HG02885 (cell line): Measurements from ENCODE around the gene CSPG4.
"Not testable (repeated sequence)": the region's sequence is repeated elsewhere in the genome, so short reads cannot be mapped to it uniquely, and the experiment has no call there.

Experiments
- ATAC-seq: cut with Tn5 transposase; IDR thresholded peaks from one replicate; pipeline ENCODE4 v1.9.1; 2021; ENCODE audit warnings: mild to moderate bottlenecking; ENCODE audit not compliant: unreplicated experiment, poor library complexity

The CSPG4 gene, protein sequence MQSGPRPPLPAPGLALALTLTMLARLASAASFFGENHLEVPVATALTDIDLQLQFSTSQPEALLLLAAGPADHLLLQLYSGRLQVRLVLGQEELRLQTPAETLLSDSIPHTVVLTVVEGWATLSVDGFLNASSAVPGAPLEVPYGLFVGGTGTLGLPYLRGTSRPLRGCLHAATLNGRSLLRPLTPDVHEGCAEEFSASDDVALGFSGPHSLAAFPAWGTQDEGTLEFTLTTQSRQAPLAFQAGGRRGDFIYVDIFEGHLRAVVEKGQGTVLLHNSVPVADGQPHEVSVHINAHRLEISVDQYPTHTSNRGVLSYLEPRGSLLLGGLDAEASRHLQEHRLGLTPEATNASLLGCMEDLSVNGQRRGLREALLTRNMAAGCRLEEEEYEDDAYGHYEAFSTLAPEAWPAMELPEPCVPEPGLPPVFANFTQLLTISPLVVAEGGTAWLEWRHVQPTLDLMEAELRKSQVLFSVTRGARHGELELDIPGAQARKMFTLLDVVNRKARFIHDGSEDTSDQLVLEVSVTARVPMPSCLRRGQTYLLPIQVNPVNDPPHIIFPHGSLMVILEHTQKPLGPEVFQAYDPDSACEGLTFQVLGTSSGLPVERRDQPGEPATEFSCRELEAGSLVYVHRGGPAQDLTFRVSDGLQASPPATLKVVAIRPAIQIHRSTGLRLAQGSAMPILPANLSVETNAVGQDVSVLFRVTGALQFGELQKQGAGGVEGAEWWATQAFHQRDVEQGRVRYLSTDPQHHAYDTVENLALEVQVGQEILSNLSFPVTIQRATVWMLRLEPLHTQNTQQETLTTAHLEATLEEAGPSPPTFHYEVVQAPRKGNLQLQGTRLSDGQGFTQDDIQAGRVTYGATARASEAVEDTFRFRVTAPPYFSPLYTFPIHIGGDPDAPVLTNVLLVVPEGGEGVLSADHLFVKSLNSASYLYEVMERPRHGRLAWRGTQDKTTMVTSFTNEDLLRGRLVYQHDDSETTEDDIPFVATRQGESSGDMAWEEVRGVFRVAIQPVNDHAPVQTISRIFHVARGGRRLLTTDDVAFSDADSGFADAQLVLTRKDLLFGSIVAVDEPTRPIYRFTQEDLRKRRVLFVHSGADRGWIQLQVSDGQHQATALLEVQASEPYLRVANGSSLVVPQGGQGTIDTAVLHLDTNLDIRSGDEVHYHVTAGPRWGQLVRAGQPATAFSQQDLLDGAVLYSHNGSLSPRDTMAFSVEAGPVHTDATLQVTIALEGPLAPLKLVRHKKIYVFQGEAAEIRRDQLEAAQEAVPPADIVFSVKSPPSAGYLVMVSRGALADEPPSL (N-terminal part only)

DNA sequence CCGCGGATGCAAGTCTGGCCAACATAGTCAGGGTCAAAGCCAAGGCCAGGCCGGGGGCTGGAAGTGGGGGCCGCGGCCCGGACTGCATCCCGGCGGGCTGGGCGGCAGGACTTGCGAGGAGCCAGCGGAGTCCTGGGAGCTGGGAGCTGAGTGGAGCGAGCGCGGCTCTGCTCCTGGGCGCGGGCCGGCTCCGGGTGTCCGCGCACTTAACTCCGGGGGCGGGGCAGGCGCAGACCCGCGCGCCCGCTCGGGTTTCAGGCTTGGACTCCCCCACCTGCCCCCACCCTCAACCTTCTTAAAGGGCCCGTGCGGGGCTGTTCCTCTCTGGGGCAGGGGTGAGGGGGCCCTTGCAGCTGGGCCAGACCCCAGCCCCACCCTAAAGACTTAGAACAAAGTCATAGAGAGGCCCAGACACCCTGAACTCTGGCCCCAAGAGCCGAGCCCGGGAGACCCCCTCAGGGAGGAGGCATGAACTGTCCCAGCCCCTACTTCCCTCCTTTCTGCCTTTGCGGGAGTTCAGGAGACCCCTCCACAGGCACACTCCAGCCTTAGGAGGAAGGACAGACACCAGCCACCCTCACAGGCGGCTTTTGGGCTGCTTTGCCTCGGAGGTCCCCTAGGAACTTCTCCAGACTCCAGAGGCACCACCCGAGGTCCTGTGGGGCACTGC, at the start of gene CSPG4:
Gene CSPG4 (minus strand): TSS at position 181 of the 670 bp plus-strand sequence. CDS start 93 bp downstream, at position 88.
- no peak for ATAC-seq

DNA sequence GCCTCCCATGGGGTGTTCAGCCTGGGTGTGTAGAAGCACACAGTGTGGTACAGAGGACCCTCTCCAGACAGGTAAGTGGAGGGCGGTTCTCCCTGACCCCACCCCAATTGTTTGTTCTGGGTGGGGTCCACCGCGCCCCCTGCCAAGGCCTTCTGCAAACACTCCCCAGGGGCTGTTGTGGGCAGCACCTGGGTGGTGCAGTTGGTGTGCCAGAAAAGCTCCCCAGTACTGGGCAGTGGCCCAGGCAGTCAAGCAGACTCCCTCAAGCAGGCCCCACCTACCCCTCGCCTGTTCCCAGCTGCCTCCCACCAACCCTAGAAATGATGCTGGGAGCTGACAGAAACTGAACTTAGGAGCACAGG, 49.7 kb upstream of the CSPG4 start:
- ATAC-seq: not testable (repeated sequence)

DNA sequence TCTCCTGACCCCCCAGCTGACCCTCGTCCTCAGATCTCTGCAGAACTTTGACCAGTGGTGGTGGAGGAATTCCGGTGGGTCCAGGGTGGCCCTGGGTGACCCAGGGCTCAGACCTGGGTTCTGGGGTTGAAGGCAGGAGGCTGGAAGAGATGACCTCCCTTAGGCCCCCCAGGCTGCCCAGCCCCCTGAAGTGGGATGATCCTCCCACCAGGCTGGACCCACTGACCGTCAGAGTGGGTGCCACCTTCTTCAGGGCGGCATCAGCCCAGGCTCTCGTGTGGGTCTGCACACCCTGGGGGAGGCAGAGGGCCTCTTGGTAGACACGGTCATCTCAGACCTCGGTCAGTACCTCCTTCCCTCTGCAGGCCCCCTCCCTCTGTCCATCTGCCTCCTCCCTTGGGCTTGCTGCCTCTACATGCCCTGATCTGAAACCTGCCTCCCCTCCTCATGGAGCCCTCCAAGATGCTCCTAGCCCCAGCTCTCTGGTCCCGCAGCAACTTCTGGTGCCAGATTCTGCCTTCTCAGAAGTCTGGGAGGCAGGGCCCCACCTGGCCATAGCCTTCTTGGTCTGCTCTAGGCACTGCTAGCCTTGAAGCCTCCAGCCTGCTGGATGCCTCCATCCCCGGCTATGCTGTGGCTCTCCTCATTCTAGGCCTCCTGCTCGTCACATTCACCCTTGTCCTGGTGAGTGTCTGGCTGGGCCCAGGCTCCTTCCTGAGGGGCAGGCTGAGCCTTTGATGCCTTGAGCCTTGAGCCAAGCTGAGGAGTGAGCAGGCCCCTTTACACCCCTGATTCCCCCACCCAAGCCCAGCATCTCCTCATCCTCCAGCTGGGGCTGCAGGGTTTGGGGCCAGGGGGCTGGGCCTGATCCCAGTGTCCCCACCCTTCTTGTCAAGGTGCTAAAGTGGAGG, 49.1 kb upstream of the CSPG4 start:
- ATAC-seq: no peak

DNA sequence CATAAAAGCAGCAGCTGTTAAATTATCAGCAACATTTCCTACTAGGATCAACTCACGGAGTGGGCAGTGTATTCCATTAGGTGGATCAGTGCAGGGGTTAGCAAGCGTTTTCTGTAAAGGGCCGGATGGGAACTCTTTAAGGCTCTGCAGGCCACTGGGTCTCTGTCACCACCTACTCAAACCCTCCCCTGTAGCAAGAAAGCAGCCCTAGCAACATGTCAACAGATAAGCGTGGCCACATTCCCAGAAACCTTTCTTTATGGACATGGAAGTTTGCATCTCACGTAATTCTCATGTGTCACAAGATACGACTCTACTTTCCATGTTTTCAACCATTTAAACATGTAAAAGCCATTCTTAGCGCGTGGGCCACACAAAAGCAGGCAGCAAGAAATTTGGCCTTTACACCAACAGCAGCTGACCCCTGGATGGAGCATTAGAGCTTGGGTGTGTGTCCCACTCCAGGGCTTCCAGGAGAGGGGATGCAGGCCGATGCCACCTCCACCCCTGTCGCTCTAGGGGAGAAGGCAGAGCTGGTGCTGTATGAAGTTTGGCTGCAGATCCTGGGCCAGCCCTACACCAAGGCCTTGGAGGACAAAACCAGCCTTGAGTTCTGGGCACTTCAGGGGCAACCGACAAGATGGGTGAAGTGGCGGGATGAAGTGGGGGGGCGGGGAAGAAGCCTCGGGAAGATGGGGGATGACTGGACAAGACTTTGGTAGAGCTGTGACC, 48.2 kb upstream of the CSPG4 start:
- no peak for ATAC-seq

DNA sequence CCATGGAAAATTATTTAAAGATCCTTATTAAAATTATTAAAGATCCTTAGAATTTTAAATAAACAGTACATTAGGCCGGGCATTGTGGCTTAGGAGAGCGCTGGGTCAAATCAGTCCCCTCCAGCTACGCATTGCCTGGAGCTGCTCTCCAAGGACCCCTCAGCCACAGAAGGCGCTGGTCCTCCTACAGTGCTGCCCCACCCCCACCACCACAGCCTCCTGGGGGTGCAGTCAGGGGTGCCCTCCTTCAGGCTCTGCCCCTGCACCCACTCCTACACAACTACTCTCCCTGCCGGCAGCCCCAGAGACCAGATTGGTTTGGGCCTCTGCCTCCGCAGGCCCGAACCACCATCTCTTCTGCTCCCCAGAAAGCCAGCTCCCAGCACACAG, 47.5 kb upstream of the CSPG4 start:
- not testable (repeated sequence) for ATAC-seq

DNA sequence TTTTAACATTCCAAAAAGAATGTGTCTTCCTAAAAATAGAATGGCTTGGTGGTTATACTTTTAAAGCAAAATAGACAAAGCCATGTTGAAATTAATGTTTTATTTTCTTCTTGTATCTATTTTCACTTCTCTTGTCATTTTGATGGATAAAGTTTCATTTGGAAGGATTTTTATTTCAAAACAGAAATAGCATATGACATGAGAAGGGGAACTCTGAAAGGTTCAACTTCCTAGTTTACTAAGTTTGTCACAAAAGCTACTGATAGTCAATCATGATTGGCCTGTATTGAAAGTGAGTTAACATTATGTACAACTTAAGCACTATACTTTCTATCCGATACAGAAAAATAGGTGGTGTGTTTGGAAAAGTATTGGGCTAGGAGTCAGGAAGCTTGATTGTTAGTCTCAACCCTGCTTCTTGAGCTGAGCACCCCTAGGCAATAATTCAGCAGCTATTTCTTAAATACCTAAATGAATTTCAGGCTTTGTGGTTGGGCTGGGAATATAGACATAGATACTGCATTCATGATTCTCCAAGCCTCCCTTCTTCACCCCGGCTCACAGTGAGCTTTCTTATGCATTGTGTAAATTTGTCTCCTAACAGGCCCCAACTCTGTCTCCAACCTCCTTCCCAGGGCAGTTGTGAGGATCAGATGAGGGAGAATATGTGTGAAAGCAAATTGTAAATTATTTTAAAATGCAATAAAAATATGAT, 46.9 kb upstream of the CSPG4 start:
- no peak for ATAC-seq

DNA sequence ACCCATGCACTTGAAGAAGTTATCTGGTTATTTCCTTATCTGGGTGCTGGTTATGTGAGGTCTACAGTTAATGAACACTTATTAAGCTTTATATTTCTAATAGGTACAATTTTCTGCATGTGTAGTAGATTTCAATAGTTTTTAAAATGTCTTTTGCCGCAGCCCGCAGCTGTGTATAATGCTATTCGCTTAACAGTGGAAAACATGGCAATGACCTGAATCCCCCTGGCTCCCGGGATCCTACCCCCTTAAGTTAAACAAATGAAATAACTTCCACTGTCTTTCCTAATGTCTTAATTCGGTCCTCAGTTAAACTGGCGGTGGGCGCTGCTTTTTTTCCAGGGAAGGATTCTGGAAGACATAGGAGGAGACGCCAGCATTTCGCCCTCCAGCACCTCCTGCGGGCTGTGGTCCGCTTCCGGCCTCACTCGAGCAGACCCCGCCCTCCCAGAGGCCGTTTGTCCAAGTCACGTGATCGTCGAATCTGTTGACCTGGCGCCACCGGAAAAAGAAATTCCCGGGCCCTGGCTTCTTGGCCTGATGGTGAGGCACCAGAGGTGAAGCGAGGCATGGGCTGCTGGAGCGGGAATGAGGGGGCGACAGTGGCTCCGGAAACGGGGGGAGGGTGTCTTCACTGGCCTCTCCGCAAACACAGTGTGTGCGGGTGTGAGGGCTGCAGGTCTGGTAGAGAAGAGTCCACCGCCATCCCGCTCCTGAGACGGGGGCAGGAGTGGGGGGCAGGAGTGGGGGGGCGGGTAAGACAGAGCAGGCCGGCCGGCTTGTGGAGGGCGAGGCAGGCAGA, 45.6 kb upstream of the CSPG4 start:
- ATAC-seq: peak; percentile 86

DNA sequence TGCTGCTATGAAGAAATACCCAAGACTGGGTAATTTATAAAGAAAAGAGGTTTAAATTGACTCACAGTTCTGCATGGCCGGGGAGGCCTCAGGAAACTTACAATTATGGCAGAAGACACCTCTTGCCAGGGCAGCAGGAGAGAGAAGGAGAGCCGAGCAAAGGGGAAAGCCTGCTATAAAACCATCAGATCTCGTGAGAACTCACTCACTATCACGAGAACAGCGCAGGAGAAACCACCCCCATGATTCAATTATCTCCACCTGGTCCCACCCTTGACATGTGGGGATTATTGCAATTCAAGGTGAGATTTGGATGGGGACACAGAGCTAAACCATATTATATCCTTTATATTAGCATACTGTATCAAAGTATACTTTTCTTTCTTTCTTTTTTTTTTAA, 42.2 kb upstream of the CSPG4 start:
- not testable (repeated sequence) for ATAC-seq

DNA sequence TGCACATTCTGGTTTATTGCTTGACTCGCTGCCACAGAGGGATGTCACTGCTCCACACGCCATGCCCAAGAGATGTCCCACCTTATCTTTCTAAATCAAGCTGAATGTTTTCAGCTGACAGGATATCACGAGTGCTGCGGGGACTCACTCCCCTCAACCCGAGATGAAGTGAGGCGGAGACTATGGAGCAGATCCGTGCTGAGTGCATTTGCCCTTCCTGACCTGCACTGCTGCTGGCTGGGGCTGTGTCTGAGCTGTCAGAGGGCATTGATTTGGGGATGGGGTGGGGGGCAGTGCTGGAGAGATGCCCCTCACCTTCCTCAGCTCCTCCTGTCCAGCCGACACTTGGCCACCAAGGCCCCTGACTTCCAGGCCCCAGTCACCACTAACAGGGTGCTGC, 40.5 kb upstream of the CSPG4 start:
- no peak for ATAC-seq

DNA sequence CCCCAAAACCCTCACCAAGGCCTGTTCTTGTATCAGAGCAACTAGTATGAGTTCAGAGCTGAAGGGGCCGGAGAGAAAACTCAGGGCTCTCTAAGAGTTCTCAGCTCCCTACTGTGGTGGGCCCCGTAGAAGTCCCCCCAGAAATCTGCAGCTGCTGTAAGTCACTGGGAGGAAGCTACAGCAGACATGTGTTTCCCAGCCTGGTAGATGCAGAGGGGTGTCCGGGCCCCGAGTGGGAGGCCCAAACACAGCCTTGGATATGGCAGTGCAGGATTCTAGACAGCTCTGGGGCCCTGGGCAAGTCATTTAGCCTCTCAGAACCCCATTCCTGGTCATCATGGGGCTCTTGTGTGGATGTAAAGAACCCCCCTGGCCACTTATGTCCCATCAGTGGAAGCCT, 39.2 kb upstream of the CSPG4 start:
- no peak for ATAC-seq

DNA sequence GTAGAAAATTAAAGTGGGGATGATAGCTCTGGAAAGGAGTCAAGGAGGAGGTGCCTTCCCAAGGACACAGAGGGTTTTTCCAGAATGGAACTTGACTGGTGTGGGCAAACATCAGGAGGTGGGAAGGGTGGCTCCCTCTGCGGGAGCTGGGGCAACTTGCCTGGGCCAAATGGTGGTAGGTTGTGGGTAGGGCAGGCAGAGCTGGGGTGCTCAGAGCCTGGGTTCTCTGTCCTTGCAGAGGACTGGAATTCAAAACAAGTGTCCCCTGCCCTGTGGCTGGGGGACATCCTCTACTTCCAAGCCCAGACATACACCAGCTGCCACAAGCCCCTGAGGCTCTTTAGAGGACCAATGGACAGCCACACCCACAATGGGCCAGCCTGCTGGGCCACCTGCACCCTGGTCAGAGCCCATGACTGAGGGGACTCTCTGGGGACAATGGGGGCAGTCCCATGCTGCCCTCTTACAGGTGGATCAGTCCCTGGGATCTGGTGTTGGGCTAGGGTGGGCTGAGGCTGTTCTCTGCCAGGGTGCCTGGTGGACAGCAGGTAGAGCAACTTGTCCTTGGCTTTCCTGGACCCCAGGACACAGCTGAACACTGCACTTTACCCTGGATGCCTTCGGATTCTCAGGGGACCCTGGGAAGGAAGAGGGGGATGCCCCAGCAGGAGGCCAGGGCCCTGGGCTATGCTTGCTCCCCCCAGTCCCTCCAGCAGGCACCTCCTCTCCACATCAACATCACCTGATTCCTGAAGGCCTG, 38.6 kb upstream of the CSPG4 start:
- ATAC-seq: no peak

DNA sequence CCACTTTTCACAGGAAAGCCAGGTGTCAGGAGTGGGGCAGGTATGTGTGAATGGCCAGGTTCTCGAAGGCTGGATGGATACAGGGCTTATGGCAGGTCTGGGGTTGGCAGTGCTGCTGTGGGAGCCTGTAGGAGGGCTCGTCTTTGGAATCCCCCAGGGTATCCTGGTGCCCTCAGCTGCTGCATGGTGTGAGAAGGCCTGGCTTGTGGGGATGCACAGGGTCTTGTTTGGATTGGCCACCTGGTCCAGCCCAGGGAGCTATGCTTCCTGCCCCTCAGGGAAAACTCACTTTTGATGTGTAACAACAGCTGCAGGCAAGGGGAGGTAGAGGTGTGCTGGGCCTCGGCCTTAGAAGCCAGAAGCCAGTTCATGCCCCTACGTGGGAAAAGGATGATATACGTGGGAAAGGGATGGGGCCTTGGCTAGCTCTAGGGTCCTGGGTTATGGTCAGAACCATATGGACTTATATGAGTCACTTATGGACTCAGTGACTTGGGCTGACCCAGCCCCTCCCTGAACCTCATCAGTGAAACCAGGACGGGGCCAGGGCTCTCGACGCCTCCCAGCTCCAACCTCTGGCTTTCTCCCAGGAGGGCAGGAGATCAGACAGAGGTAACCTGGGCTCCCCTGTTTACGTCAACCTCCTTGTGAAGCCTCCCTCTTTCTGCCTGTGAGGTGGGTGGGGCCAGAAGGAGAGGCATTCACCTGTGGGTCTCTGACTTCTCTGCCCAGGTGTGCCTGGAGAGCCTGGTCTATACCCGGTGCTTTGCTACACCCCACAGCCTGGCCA, 37.8 kb upstream of the CSPG4 start:
- ATAC-seq: no peak

DNA sequence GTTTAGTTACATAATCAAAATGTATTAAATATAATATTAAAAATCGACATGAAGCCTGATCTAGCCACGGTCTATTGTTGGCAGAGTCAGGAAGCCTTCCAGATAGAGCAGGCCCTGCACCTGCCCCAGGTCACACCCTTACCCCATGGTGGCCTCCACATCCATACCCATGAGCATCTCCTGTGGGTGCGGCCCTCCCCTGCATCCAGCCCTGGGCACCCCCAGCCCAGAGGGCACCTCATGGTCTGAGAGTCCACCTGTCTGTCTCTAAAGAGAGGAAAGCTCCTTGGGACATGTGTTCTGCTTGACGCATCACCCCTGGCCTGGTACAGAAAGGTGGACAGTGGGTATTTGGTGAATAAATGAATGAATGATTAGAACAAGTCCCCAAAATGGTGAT, 37.2 kb upstream of the CSPG4 start:
- ATAC-seq: no peak

DNA sequence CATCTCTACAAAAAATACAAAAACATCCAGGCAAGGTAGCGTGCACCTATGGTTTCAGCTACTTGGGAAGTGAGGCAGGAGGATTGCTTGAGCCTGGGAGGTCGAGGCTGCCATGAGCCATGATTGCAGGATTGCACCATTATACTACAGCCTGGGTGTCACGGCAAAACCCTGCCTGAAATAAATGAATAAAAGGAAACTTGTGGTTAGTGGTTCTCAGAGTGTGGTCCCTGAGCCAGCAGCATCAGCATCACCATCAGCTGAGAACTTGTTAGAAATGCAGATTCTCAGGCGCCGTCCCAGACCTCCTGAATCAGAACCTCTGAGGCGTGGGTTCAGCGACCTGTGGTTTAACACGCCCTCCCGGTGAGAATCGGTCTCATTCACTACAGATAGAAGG, 36.2 kb upstream of the CSPG4 start:
- ATAC-seq: not testable (repeated sequence)

DNA sequence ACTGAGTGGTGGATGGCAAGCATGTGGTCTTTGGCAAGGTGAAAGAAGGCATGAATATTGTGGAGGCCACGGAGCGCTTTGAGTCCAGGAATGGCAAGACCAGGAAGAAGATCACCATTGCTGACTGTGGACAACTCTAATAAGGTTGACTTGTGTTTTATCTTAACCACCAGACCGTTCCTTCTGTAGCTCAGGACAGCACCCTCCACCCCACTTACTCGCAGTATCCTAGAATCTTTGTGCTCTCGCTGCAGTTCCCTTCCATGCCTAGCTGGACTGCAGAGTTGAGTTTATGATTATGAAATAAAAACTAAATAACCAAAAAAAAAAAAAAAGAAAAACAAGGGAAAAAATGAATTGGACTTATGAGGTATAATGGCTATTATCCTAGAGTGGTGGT, 34.5 kb upstream of the CSPG4 start:
- not testable (repeated sequence) for ATAC-seq

DNA sequence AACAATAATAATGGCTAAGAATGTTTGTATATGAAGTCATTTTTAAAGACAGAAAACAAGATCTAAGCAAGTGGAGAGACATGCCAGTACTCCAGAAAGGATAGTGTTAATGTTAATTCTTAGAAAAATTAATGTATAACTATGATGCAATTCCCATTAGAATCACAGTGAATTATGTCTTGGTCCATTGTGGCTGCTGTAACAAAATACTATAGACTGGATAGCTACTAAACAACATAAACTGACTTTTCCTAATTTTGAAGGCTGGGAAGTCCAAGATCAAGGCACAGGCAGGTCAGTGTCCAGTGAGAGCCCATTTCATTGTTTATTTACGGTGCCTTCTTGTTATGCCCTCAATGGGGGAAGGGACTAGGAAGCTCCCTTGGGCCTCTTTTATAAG, 32.7 kb upstream of the CSPG4 start:
- ATAC-seq: no peak
